Stimulated activated CD4-positive, alpha-beta T cell treated with anti-CD3 and anti-CD28 coated beads, Interleukin-1b, Interleukin-23, amount 100 ng/mL, for 1 hour (primary cell): ENCODE results near the gene EIF4EBP3.
A peak's percentile ranks its signal among the peaks of the same experiment; 100 is the strongest.

Source experiments
- DNase-seq, 2 donors: peaks; one replicate each; pipeline ENCODE4 v3.0.0-alpha.2; 2020; ENCODE audit warnings: low read depth in 2 of 2

The EIF4EBP3 gene

GRCh38 chr5:140557136-140557805 is 9.8 kb downstream of the EIF4EBP3 start, which contains the start of gene SRA1:
Gene SRA1, minus strand, starts transcription at chr5:140557473. Its CDS starts 21 bp downstream, at chr5:140557452.
- DNase-seq: peak; percentile 42 to 66

GRCh38 chr5:140557965-140558364 is 10.5 kb downstream of the EIF4EBP3 start:
- no peak for DNase-seq

GRCh38 chr5:140558542-140558941 is 11.1 kb downstream of the EIF4EBP3 start:
- DNase-seq: no peak

GRCh38 chr5:140560227-140560626 is 12.8 kb downstream of the EIF4EBP3 start:
- no peak for DNase-seq

GRCh38 chr5:140561753-140562523 is 14.5 kb downstream of the EIF4EBP3 start:
- no peak for DNase-seq

- no peak for DNase-seq
Observed at GRCh38 chr5:140563596-140563995, 16.1 kb downstream of the EIF4EBP3 start.

- DNase-seq: peak; percentile 86 to 91
Observed at GRCh38 chr5:140564196-140565023, 16.9 kb downstream of the EIF4EBP3 start, which contains the start of the genes APBB3 and SLC35A4. Gene APBB3, minus strand, starts transcription at chr5:140564598. Its CDS starts 353 bp downstream, at chr5:140564245. Gene SLC35A4, plus strand, starts transcription at chr5:140564828. Its CDS starts 2,342 bp downstream, at chr5:140567170.

- DNase-seq: no peak
Observed at GRCh38 chr5:140565024-140565779, 17.7 kb downstream of the EIF4EBP3 start.

GRCh38 chr5:140565780-140566095 is 18.3 kb downstream of the EIF4EBP3 start:
- DNase-seq: no peak

- no peak for DNase-seq
Observed at GRCh38 chr5:140566665-140567064, 19.2 kb downstream of the EIF4EBP3 start.

- no peak for DNase-seq
Observed at GRCh38 chr5:140567136-140567818, 19.8 kb downstream of the EIF4EBP3 start.

- no peak for DNase-seq
Observed at GRCh38 chr5:140567871-140568270, 20.4 kb downstream of the EIF4EBP3 start.

- DNase-seq: no peak
Observed at GRCh38 chr5:140568443-140569063, 21.1 kb downstream of the EIF4EBP3 start.

- DNase-seq: no peak
Observed at GRCh38 chr5:140569197-140569596, 21.7 kb downstream of the EIF4EBP3 start.

- DNase-seq: no peak
Observed at GRCh38 chr5:140570058-140570457, 22.6 kb downstream of the EIF4EBP3 start.

GRCh38 chr5:140570488-140570887 is 23.0 kb downstream of the EIF4EBP3 start:
- DNase-seq: no peak

- no peak for DNase-seq
Observed at GRCh38 chr5:140571105-140571504, 23.6 kb downstream of the EIF4EBP3 start.

- no peak for DNase-seq
Observed at GRCh38 chr5:140573683-140574082, 26.2 kb downstream of the EIF4EBP3 start.

- no peak for DNase-seq
Observed at GRCh38 chr5:140574165-140574564, 26.7 kb downstream of the EIF4EBP3 start.

GRCh38 chr5:140575309-140575708 is 27.8 kb downstream of the EIF4EBP3 start:
- DNase-seq: no peak
